SJSA1 (cell line): Measurements from ENCODE around the gene CERT1. TPM values are rescaled to one million over a fixed set of nuclear protein-coding genes. Genes with fewer than 3 reads are reported as not detected.

ENCODE experiments used
- DNase-seq, 2 experiments: peaks; one replicate each; pipeline ENCODE4 v3.0.0-alpha.2; 2015 to 2020; ENCODE audit warnings: low spot score in 2 of 2, low read depth in 1 of 2
- H3K27ac ChIP-seq: fragments of 250-450 bp; sonication (Bioruptor Pico); 2 replicates; pipeline ENCODE4 v1.5.1; 2020; ENCODE audit warnings: mild to moderate bottlenecking, moderate library complexity
- H3K27me3 ChIP-seq: fragments of 250-450 bp; sonication (Bioruptor Pico); replicated peaks from 2 replicates; pipeline ENCODE4 v1.5.1; 2020; ENCODE audit warnings: mild to moderate bottlenecking, moderate library complexity
- H3K36me3 ChIP-seq: fragments of 250-450 bp; sonication (Bioruptor Pico); 2 replicates; pipeline ENCODE4 v1.5.1; 2020; ENCODE audit warnings: mild to moderate bottlenecking
- H3K4me1 ChIP-seq: fragments of 250-450 bp; sonication (Bioruptor Pico); replicated peaks from 2 replicates; pipeline ENCODE4 v1.6.1; 2021; ENCODE audit warnings: mild to moderate bottlenecking
- H3K4me3 ChIP-seq: fragments of 250-450 bp; sonication (Bioruptor Pico); 2 replicates; pipeline ENCODE4 v1.5.1; 2020; ENCODE audit warnings: mild to moderate bottlenecking
- H3K9me3 ChIP-seq: fragments of 250-450 bp; sonication (Bioruptor Pico); replicated peaks from 2 replicates; pipeline ENCODE4 v1.5.1; 2020; ENCODE audit warnings: mild to moderate bottlenecking
- total RNA-seq: library from RNA; depleted of rRNA; stranded (reverse); fragments of >200 nt; shearing (Covaris generic); gene quantifications from 2 replicates; pipeline ENCODE4 v1.2.3, GENCODE V29; 2014

The CERT1 gene
- total RNA-seq, 1 experiment from 2014 or later, result 16.7 TPM

DNA sequence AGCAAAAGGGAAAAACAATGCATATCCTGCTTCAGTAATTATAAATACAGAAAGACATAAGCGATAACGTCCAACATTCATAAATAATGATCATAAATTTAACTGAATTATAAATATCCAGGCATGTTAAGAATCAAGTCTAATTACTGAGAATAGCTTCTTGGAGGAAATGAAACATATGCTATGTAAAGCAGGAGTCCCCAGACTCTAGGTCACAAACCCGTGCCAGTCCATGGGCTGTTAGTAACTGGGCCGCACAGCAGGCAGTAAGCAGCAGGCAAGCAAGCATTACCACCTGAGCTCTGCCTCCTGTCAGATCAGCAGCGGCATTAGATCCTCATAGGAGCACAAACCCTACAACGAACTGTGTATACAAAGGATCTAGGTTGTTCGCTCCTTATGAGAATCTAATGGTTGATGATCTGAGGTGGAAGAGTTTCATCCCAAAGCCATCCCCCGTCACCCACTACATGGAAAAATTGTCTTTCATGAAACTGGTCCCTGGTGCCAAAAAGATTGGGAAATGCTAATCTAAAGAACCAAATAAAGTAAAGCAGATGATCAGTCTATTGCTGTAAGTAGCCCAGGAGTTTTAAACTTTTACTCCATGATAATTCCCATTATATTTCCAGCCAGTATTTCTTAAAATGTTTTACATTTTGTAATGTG is 50.4 kb downstream of the CERT1 start:
- H3K27me3 ChIP-seq, result no peaks in the 10 kb centered on the region
- no peak overlapping the region for H3K27ac ChIP-seq
- H3K4me1 ChIP-seq, result 0 out of 2 replicates have a peak, but pooled peaks cover 7% of the 10 kb centered on the region
- no peak for DNase-seq
- no peaks in the 10 kb centered on the region for H3K9me3 ChIP-seq
- no peak overlapping the region for H3K4me3 ChIP-seq
- peaks cover 7% of the 10 kb centered on the region; the same call in 1 of the 2 replicates for H3K36me3 ChIP-seq

- no peaks in the 10 kb centered on the region for H3K9me3 ChIP-seq
- H3K27me3 ChIP-seq, result no peaks in the 10 kb centered on the region
- H3K4me3 ChIP-seq, result no peak overlapping the region
- no peak overlapping the region for H3K27ac ChIP-seq
- 0 out of 2 replicates have a peak, but pooled peaks cover 7% of the 10 kb centered on the region for H3K4me1 ChIP-seq
- H3K36me3 ChIP-seq, result peaks cover 7% of the 10 kb centered on the region; the same call in 1 of the 2 replicates
- peak in 1 of 2 experiments; percentile 2 for DNase-seq
Observed at GRCh38 chr5:75460532-75460931, 50.9 kb downstream of the CERT1 start.

DNA sequence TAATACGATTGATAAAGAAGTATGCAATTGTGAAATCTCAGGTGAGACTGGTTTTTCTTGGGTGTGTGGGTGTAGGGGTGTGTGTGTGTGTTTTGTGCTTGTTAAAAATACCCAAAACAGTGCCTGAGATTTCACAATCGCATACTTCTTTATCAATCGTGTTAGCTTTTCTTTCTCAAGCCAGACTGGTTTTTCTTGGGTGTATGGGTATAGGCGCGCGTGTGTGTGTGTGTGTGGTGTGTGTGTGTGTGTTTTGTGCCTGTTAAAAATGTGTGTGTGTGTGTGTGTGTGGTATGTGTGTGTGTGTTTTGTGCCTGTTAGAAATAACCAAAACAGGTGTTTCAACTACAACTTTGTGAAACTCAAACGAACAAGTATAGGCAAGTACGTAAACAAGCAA is 53.7 kb downstream of the CERT1 start:
- no peak for DNase-seq
- Histone ChIP-seq H3K36me3 (peaks cover 11% of the 10 kb centered on the region; the same call in 1 of the 2 replicates), H3K9me3 (no peaks in the 10 kb centered on the region), H3K27me3 (no peaks in the 10 kb centered on the region), H3K27ac (no peak overlapping the region), H3K4me3 (no peak overlapping the region), H3K4me1 (0 out of 2 replicates have a peak, but pooled peaks cover 7% of the 10 kb centered on the region)

- Histone ChIP-seq H3K9me3 (no peaks in the 10 kb centered on the region), H3K27ac (no peak overlapping the region), H3K4me1 (0 out of 2 replicates have a peak, but pooled peaks cover 7% of the 10 kb centered on the region), H3K36me3 (peaks cover 11% of the 10 kb centered on the region), H3K27me3 (no peaks in the 10 kb centered on the region), H3K4me3 (no peak overlapping the region)
- no peak for DNase-seq
Observed at GRCh38 chr5:75457161-75457560, 54.3 kb downstream of the CERT1 start.

DNA sequence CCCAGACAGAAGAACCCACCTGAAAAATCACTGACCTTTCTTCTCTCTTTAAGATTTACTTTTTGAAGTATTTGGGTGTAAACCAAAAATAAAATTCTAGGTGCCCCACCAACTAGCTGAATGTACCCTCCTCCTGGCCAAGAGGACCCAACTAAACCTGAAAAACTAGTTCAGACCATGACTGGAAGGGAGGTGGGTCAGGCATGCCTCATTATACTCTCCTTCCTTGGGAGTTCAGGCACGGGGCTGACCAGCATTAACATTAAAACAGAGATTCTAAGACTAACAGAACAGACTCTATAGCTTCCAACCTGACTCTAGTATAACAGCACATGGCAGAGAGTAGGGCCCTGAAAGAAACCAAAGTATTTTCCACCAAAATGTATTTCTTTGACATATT is 61.4 kb downstream of the CERT1 start:
- Histone ChIP-seq H3K27ac (no peak overlapping the region), H3K36me3 (peaks cover 4% of the 10 kb centered on the region), H3K4me3 (no peak overlapping the region), H3K9me3 (peaks cover 5% of the 10 kb centered on the region; the same call in 1 of the 2 replicates), H3K4me1 (no peaks in the 10 kb centered on the region), H3K27me3 (no peaks in the 10 kb centered on the region)
- DNase-seq, result no peak

GRCh38 chr5:75446068-75446467 is 65.4 kb downstream of the CERT1 start:
- Histone ChIP-seq H3K36me3 (no peaks in the 10 kb centered on the region; the same call in 1 of the 2 replicates), H3K9me3 (peaks cover 5% of the 10 kb centered on the region; the same call in 1 of the 2 replicates), H3K4me3 (no peak overlapping the region), H3K4me1 (no peaks in the 10 kb centered on the region), H3K27me3 (no peaks in the 10 kb centered on the region), H3K27ac (no peak overlapping the region)
- no peak for DNase-seq

- Histone ChIP-seq H3K4me1 (no peaks in the 10 kb centered on the region), H3K4me3 (no peak overlapping the region), H3K27ac (no peak overlapping the region), H3K9me3 (peaks cover 3% of the 10 kb centered on the region; the same call in 1 of the 2 replicates), H3K36me3 (no peaks in the 10 kb centered on the region; the same call in 1 of the 2 replicates), H3K27me3 (no peaks in the 10 kb centered on the region)
- no peak for DNase-seq
Observed at GRCh38 chr5:75441560-75441959, 69.9 kb downstream of the CERT1 start.

DNA sequence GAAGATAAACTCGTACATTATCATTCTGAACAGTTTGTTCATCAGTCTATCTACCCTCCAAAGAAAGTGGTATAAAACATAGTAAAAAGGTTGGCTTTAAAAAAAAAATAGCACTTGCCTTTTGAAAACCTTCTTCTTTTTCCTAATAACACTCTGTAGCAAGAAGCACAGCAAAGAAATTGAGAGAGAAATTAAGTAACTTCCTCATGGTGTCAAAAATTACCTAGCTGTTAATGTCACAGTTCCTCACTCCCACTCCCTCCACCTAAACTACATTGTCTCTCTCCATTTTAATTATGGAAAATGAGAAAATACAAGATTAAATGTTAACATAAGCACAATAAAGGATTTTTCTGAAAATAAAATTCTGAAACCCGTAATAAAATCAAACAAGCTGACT is 72.2 kb downstream of the CERT1 start:
- H3K27ac ChIP-seq, result no peak overlapping the region
- H3K9me3 ChIP-seq, result no peaks in the 10 kb centered on the region
- H3K27me3 ChIP-seq, result no peaks in the 10 kb centered on the region
- no peaks in the 10 kb centered on the region; the same call in 1 of the 2 replicates for H3K36me3 ChIP-seq
- H3K4me3 ChIP-seq, result no peak overlapping the region
- H3K4me1 ChIP-seq, result no peaks in the 10 kb centered on the region
- DNase-seq, result no peak

DNA sequence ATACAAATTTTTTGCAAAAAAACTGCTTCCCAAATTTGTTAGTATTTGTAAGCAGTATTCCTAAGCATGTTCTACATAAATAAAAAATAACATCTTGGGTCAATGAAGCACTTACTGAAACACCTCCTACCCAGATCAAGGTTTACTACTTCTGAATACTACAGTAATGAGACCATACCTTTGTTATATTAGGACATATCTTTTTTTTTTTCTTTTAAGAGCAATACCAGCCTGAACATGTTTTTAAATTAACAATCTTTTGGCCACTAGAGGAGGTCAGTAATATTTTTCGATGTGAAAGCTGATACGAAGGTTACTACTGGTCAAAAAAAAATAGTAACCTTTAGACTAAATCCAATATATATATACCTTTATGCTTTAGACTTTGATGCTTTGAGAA is 72.7 kb downstream of the CERT1 start:
- Histone ChIP-seq H3K4me1 (no peaks in the 10 kb centered on the region), H3K27ac (no peak overlapping the region), H3K4me3 (no peak overlapping the region), H3K9me3 (no peaks in the 10 kb centered on the region), H3K36me3 (no peaks in the 10 kb centered on the region; the same call in 1 of the 2 replicates), H3K27me3 (no peaks in the 10 kb centered on the region)
- no peak for DNase-seq

DNA sequence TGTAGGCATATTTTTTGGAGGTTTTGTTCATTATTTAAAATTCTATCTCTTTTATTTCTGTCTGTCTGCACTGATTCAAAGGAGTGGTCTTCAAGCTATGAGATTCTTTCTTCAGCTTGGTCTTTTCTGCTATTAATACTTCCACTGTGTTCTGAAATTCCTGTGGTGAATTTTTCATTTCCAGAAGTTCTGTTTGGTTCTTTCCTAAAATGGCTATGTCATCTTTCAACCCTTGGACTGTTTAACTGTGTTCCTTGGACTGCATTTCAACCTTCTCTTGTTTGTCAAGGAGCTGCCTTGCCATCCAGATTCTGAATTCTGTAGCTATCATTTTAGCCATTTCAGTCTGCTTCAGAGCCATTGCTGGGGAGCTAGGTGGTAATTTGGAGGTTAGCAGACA is 76.3 kb downstream of the CERT1 start:
- no peak for DNase-seq
- Histone ChIP-seq H3K4me3 (no peak overlapping the region), H3K36me3 (peaks cover 15% of the 10 kb centered on the region), H3K4me1 (no peaks in the 10 kb centered on the region), H3K27me3 (no peaks in the 10 kb centered on the region), H3K9me3 (no peaks in the 10 kb centered on the region), H3K27ac (no peak overlapping the region)

DNA sequence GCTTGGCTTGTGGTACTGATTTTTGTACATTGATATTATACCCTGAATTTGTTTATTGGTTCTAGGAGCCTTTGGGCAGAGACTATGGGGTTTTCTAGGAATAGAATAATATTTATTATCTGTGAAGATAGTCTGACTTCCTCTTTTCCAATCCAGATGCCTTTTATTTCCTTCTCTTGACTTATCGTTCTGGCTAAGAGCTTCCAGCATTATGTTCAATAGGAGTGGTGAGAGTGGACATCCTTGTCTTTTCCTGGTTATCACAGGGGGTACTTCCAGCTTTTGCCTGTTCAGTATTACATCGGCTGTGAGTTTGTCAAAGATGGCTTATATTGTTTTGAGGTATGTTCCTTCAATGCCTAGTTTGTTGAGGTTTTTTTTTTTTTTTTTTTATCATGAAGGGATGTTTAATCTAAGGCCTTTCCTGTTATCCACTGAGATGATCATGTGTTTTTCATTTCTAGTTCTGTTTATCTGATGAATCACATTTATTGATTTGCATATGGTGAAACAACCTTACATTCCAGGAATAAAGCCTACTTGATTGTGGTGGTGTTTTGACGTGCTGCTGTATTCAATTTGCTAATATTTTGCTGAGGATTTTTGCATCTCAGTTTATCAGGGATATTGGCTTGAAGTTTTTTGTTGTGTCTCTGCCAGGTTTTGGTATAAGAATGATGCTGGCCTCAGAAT is 77.5 kb downstream of the CERT1 start:
- H3K27me3 ChIP-seq, result no peaks in the 10 kb centered on the region
- H3K4me1 ChIP-seq, result no peaks in the 10 kb centered on the region
- no peaks in the 10 kb centered on the region for H3K9me3 ChIP-seq
- no peak overlapping the region for H3K4me3 ChIP-seq
- no peak overlapping the region for H3K27ac ChIP-seq
- H3K36me3 ChIP-seq, result peaks cover 18% of the 10 kb centered on the region
- DNase-seq, result no peak

DNA sequence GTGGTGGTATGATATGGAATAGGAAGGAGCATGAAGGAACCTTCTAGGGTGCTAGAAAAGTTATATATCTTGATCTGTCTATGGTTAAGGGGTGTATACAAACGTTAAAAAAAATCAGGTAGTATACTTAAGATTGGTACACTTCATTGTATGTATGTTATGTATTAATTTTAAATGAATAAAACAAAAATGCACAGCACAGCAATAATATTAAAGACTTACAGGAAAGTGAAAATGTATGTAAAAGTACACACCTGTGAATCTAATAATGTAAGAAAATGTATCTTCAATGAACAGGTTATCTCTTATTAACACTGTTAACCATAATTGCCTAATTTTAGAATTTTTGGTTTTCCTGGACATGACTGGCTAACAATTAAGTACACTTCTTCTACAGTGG is 97.2 kb downstream of the CERT1 start:
- DNase-seq, result no peak
- peaks cover 14% of the 10 kb centered on the region for H3K4me1 ChIP-seq

DNA sequence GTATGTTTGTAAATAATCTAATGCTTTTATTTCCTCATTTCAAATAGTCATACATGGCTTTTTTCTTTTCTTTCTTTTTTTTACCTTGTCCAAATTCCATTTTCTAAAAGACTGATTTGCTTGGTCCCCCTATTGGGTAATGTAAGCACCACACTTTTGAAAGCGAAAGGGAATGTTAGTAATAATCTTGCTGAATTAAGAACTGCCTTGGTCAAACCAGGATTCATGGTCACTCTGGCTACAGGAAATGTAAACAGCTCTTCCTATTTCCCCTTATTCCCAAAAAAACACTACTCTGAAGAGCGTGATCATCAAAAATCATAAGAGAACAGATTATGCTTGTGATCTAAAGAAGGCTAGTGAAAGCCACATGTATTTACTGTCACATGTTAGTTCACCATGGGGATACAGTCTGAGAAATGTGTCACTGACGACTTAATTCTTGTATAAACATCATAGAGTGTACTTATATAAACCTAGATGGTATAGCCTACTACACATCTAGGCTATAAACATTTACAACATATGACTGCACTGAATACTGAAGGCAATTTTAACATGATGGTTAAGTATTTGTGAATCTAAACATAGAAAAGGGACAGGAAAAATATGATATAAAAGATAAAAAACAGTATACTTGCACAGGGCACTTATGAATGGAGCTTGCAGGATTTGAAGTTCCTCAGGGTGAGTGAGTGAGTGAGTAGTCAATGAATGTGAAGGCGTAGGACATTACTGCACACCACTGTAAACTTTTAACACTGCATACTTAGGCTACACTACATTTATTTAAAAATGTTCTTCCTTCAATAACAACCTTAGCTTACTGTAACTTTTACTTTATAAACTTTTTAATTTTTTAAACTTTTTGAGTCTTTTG is 99.1 kb downstream of the CERT1 start:
- H3K27me3 ChIP-seq, result no peaks in the 10 kb centered on the region
- H3K4me1 ChIP-seq, result peaks cover 14% of the 10 kb centered on the region
- peak in 1 of 2 experiments; percentile 70 for DNase-seq
- peak overlapping the region; percentile 87 for H3K27ac ChIP-seq
- no peak overlapping the region for H3K4me3 ChIP-seq
- peaks cover 8% of the 10 kb centered on the region; the same call in 1 of the 2 replicates for H3K36me3 ChIP-seq
- no peaks in the 10 kb centered on the region for H3K9me3 ChIP-seq

More for the DNA sequence above, 97.2 kb downstream of the CERT1 start:
- Histone ChIP-seq H3K4me3 (no peak overlapping the region), H3K27ac (no peak overlapping the region), H3K36me3 (peaks cover 19% of the 10 kb centered on the region), H3K27me3 (no peaks in the 10 kb centered on the region), H3K9me3 (no peaks in the 10 kb centered on the region)
